ENCODE measurements around the gene MAGI2.

GRCh38 chr7:78786055-78786454 lies 667.4 kb downstream of the MAGI2 start:
- TF ChIP-seq CTCF (IDR thresholded peaks at IDR 0.05) (no peak), POLR2A (IDR thresholded peaks at IDR 0.05) (no peak), POLR2AphosphoS5 (IDR thresholded peaks at IDR 0.05; ENCODE audit: insufficient read depth in 1 of 2, low read depth in 1 of 2) (no peak)
